LoVo (cell line): ENCODE results near the gene DDHD1.
"Not testable (repeated sequence)": the region's sequence is repeated elsewhere in the genome, so short reads cannot be mapped to it uniquely, and the experiment has no call there.

ENCODE experiments used
- DNase-seq: peaks from one replicate; pipeline ENCODE4 v3.0.0-alpha.2; 2016; ENCODE audit warnings: low spot score

The DDHD1 gene

DNA sequence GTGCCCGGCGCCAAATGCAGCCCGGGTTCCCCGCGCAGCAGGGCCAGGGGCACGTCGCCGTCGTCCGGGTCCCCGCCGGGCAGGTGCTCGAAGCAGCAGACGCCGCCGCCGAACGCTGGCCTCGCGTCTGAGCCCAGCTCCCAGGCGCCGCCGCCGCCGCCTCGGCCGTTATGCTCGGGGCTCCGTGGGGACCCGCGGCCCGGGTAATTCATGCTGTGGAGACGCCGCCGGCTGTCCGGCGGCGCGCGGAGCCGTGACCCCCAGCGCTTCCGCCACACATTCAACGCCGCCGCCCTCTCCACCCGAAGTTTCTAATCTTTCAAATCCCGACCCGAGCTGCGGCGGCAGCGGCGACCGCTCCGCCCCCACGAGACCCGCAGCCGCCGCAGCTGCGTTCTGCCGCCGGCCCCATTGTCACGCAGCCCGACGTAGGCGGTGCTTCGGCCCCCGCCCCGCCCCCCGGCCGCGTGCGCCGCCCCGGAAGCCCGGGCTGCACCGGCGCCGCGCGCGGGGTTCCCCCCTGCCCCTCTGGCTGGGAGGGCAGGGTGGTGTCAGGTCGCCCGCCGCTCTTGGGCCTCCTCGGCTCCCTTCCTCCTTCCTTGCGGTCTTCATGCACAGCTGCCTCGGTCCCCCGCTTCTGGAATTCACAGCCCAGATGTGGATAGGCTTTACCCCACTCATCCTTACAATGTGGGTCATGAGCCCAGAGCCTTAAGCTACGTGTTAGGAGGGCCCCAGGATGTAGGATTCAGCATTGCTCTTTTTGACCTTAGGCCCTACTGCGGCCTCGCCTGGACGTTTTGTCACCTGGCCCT lies at the start of gene DDHD1:
Gene DDHD1, minus strand, starts transcription at position 437 of the 815 bp plus-strand sequence. Its CDS starts 225 bp downstream, at position 212.
- peak; percentile 84 for DNase-seq

GRCh38 chr14:53195949-53196348 lies 42.8 kb upstream of the DDHD1 start:
- DNase-seq, result no peak

- DNase-seq, result no peak
Measured at GRCh38 chr14:53193193-53193592, 40.1 kb upstream of the DDHD1 start.

- no peak for DNase-seq
Measured at GRCh38 chr14:53192052-53192760, 39.1 kb upstream of the DDHD1 start.

DNA sequence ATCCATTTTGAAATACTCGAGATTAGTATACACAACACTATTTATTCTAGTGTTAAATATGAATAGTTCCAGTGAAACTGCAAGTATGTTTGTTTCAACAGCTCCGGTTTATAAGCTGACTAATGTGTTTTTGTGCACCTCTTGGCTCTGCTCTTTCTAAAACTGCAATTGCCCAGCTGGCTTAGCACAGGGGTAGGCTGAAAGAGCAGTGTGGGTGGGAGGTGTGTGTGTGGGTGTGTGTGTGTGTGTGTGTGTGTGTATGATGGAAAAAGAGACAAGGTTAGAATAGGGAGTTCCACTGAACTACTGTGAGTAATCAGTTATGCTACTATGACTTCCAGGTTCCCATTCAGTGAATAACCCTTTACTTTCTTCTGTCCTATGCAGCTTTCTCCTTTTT lies 37.8 kb upstream of the DDHD1 start:
- DNase-seq, result no peak

DNA sequence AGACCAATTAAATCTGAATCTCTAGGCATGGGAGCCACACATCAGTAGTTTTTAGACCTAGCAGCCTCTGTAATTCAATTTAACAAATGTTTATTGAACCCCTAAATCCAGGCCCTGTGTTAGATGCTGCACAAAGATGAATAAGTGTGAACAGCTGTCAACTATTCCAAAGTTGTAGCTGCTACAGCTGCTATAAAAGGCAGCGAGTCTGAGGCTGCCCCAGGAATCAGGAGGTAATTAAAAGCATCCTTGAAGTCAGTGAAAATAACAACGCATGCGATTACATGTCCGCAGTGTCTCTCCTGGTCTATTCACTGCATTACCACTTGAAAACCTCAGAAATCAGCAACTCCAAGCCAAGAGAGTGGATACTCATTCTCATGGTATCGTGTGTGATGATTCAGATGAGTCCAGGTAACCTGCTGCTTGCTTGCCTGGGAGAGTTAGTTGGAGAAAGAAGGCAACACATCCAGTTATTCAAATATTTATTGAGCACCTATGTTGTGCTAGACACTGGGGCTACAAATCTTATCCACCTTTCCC lies 34.9 kb upstream of the DDHD1 start:
- no peak for DNase-seq

- no peak for DNase-seq
Measured at GRCh38 chr14:53186532-53186931, 33.4 kb upstream of the DDHD1 start.

GRCh38 chr14:53183611-53184010 lies 30.5 kb upstream of the DDHD1 start:
- DNase-seq, result no peak

DNA sequence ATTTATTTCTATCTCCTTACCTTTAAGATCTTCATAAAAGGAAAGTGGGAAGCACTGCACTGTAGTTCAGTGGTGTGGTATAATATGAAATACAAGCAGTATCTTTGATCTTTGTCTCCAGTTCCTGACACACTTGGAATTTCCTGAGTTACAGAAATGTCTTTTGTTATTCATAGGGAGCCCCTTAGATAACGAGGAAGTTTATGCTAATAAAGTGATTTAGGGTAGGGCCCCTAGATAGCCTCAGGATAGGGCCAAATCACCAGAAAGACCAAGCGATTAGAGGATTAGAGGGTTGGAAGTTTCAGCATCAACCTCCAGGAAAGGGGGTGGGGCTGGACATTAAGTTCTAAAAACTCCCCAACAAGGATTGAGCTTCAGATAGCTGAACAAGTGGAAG lies 29.9 kb upstream of the DDHD1 start:
- DNase-seq, result no peak

- DNase-seq, result not testable (repeated sequence)
Measured at GRCh38 chr14:53181463-53182081, 28.4 kb upstream of the DDHD1 start.

DNA sequence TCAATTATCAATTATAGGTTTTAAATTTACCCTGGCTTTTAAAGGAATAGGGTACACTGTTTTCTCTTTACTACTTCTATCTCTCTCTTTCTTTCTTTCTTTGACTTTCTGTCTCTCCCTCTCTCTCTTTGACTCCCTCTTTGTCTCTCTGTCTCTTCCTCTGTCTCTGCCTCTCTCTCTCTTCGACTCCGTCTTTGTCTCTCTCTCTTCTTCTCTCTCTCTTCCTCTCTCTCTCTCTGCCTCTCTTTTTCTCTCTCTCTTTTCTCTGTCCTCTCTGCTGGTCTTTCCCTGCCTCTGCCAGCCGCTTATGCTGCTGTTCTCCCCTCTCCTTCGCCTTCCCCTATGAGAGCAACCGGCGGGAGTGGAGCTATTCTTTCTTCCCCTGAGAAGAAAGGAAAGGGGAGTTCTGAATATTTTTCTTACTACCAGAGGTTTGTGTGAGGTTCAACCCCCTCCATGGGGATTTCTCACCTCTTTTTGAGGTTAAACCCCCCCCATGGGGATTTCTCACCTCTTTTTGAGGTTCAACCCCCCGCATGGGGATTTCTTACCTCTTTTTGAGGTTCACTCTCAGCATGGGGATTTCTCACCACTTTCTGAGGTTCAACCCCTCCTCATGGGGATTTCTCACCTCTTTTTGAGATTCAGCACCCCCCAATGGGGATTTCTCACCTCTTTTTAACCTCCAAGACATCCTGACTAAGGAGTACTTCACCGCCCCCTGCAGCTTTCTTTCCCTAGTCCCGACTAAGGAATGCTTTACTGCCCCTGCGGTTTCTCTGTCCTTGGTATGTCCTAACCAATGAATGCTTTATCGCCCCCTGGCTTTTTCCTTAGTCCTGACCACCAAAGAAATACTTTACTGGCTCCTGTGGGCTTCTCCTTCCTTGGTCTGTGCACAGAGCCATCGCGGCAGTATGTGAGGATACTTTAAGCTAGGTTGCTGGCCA lies 27.4 kb upstream of the DDHD1 start:
- DNase-seq, result no peak

DNA sequence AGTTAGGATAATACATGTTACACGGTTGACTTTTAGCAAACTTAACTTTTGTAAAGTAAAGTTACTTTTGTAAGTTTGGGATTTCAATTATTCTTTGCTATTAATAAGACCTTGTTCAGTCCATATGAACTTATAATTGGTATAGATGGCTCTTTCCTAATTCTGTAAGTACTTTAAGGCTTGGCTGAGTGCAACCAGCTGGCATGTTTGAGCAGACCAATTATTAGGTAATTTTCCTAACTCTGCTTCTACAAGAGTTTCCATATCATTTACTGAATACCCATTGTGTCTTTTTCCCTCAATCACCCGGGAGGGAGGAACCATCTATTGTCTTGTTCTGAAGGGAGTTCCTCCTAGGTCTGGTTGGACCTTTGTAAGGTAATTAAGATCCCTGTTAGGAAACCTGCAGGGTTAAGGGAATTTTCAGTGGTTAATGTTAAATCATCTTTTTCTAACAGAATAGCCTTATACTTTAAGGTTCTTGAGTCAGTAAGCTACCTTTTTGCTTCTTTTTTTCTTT lies 26.4 kb upstream of the DDHD1 start:
- not testable (repeated sequence) for DNase-seq

DNA sequence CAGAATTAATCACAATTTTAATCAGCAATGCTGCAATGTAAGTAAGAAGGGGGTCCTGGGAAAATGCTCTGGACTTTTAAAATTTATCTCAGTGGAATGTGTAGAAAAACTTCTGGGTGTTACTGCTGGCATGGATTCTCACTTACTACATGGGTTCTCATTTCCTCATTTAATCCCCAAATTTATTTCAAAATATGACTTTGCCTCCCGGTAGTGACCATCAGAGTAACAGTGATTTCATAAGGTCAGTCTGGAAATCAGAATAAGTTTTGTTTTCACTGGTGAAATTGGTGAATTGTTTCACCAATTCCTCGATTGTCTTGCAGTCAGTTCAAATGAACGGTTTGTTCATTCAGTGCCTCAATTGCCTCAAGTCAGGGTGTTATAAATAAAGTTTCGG lies 22.3 kb upstream of the DDHD1 start:
- no peak for DNase-seq

- no peak for DNase-seq
Measured at GRCh38 chr14:53174918-53175317, 21.8 kb upstream of the DDHD1 start.

- DNase-seq, result no peak
Measured at GRCh38 chr14:53168786-53169185, 15.7 kb upstream of the DDHD1 start.

DNA sequence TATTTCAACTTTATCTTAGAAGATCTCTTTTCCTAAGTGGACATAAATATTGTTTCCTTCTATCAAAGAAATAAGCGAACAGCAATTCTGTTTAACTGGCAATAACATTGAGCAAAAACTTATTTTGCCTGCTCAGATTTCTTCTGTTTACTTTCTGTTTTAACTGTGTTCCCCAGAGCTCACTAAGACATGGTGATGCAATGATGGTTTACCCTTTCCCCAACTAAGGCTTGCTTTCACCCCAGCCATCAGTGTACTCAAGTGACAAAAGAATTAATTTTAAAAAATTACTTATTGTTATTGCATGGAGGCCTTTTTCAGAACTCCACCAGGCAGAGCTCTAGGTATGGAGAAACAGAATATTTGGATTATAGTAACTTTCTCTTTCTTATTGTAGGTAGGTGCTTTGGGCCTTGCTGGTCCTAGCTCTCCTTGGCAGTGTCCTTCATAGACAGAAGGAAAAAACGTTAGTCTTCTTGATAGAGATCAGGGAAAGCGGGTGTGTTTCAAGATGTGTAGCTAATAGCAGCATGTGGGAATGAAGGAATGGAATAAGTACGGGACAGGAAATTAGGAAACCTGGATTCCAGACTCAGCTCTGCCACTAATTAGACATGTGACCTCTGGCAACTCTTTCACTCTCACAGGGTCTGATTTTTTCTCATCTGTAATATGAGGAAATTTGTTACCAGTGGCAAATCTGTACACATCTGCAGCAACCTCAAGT lies 14.6 kb upstream of the DDHD1 start:
- no peak for DNase-seq

GRCh38 chr14:53161758-53162435 lies 8.8 kb upstream of the DDHD1 start:
- DNase-seq, result no peak

DNA sequence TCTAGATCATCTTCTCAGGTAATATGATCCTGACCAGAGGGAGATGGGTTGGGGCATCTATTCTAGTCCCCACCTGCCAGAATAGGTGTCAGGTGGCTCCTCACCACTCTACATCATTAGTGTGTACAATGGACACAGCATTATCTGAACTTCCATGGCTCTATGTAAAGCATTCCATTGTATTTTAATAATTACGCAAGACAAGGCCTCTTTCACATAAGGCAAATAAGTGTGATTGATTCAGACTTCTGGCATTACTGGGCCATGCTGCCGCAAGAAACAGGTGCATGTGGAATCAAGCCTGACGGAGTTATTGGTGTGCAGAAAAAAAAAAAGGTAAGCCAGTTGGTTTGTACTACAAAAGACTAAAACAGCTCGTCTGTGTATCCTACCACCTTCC lies 3.1 kb upstream of the DDHD1 start:
- DNase-seq, result no peak

- DNase-seq, result no peak
Measured at GRCh38 chr14:53153702-53154112, 584 bp upstream of the DDHD1 start.
